ENCODE data around the gene TGFBR3.

TGFBR3 gene

DNA sequence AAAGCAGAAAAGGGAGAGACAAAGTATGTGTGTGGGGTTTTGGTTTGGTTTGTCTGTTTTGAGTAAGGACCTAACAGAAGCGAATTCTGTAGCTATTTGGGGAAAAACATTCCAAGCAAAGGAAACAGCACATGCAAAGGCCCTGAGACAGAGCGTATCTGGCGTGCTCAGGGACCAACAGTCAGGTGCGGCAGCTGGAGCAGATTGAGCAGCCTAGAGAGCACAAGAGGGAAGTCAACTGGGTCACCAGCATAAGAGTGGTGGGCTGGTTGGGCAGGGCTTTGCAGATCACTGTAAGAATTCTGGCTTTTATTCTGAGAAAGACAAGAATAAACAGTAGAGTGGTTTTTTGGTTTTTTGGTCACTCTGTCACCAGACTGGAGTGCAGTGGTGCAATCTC, 11.8 kb downstream of the TGFBR3 start:
- TF ChIP-seq POLR2AphosphoS5 (IDR thresholded peaks at IDR 0.05; ENCODE audit: low read depth, low read length) (no peak), TAF1 (IDR thresholded peaks at IDR 0.05; ENCODE audit: borderline replicate concordance, insufficient read depth, low read length) (no peak)

GRCh38 chr1:91872559-91873081, 13.3 kb downstream of the TGFBR3 start:
- TF ChIP-seq REST (IDR thresholded peaks at IDR 0.05; ENCODE audit: insufficient read depth in 1 of 2, low read depth in 2 of 2, low read length in 2 of 2) (no peak), TAF1 (IDR thresholded peaks at IDR 0.05; ENCODE audit: borderline replicate concordance, insufficient read depth, low read length) (no peak), SIN3A (IDR thresholded peaks at IDR 0.05; ENCODE audit: borderline replicate concordance, insufficient read depth, low read length) (no peak), POLR2AphosphoS5 (IDR thresholded peaks at IDR 0.05; ENCODE audit: low read depth, low read length) (no peak), FOXP2 (optimal IDR thresholded peaks at IDR 0.05; ENCODE audit: borderline replicate concordance, extremely low read depth, extremely low read length, insufficient read depth) (no peak)

GRCh38 chr1:91872000-91872399, 14.0 kb downstream of the TGFBR3 start:
- no peak for TF ChIP-seq FOXP2 (optimal IDR thresholded peaks at IDR 0.05; ENCODE audit: borderline replicate concordance, extremely low read depth, extremely low read length, insufficient read depth)
- TF ChIP-seq SIN3A (IDR thresholded peaks at IDR 0.05; ENCODE audit: borderline replicate concordance, insufficient read depth, low read length) = no peak
- no peak for TF ChIP-seq TAF1 (IDR thresholded peaks at IDR 0.05; ENCODE audit: borderline replicate concordance, insufficient read depth, low read length)

DNA sequence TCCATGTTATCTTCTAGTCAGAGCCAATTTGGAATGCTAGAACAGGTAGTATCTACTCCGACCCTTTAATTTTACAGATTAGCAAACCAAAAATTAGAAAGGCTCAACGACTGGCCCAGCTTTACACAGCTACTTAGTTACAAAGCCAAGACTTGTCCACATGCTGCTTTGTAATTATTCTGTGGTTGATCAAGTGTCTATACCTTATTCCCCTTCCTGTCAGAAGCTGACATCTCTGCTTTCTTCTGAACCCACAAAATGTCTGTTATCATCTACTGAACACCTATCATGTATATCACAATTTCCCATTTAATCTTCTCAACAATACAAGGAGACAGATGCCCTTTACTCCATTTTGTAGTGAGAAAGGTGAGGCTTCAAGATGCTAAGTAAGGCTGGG, 15.6 kb downstream of the TGFBR3 start:
- TF ChIP-seq SIN3A (IDR thresholded peaks at IDR 0.05; ENCODE audit: borderline replicate concordance, insufficient read depth, low read length) = no peak

DNA sequence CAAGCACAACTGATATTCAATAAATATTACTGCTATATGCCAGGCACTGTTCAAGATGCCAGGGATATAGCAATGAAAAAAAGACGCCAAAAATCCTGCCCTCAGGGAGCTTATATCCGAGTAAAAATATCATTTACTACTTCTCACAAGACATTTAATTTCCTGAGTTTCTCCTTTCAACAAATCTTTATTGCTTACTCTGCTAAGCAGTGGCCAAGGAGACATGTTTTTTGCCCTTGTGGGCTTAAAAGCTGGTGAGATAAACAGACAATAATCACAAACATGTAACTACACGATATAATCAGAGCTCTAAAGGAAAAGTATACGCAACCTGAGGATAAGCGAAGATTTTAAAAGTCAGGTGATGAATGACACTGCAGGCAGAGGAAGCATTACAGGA, 19.5 kb downstream of the TGFBR3 start:
- TF ChIP-seq POLR2AphosphoS5 (IDR thresholded peaks at IDR 0.05; ENCODE audit: low read depth, low read length) (no peak), REST (IDR thresholded peaks at IDR 0.05; ENCODE audit: insufficient read depth in 1 of 2, low read depth in 2 of 2, low read length in 2 of 2) (no peak)

GRCh38 chr1:91864017-91864700, 21.8 kb downstream of the TGFBR3 start:
- no peak for TF ChIP-seq REST (IDR thresholded peaks at IDR 0.05; ENCODE audit: insufficient read depth in 1 of 2, low read depth in 2 of 2, low read length in 2 of 2)
- TF ChIP-seq TAF1 (IDR thresholded peaks at IDR 0.05; ENCODE audit: borderline replicate concordance, insufficient read depth, low read length) = no peak
- TF ChIP-seq POLR2AphosphoS5 (IDR thresholded peaks at IDR 0.05; ENCODE audit: low read depth, low read length) = no peak
- TF ChIP-seq FOXP2 (optimal IDR thresholded peaks at IDR 0.05; ENCODE audit: borderline replicate concordance, extremely low read depth, extremely low read length, insufficient read depth) = no peak
- no peak for TF ChIP-seq SIN3A (IDR thresholded peaks at IDR 0.05; ENCODE audit: borderline replicate concordance, insufficient read depth, low read length)

DNA sequence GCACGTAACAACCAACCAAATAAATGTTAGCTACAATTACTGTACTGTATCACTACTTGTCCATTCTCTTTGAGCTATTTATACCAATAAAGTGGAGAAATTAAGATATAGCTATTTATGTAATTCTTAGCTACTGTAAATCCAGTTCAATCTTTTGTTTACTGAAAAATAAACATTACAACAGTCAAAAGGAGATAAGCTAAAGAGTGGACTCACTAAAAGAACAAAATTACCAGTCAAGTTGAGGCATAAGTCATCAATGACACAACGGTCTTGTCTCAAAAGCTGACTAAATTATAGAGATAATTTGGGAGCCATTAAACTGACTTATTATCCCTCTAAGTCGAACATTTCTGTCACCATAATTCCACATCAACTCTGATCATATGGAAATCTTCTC, 22.5 kb downstream of the TGFBR3 start:
- TF ChIP-seq TAF1 (IDR thresholded peaks at IDR 0.05; ENCODE audit: borderline replicate concordance, insufficient read depth, low read length) (no peak), FOXP2 (optimal IDR thresholded peaks at IDR 0.05; ENCODE audit: borderline replicate concordance, extremely low read depth, extremely low read length, insufficient read depth) (no peak), POLR2AphosphoS5 (IDR thresholded peaks at IDR 0.05; ENCODE audit: low read depth, low read length) (no peak), REST (IDR thresholded peaks at IDR 0.05; ENCODE audit: insufficient read depth in 1 of 2, low read depth in 2 of 2, low read length in 2 of 2) (no peak), SIN3A (IDR thresholded peaks at IDR 0.05; ENCODE audit: borderline replicate concordance, insufficient read depth, low read length) (no peak)
